GM12874 (cell line): ENCODE results near the gene MAG.
A peak's percentile ranks its signal among the peaks of the same experiment; 100 is the strongest.

ENCODE experiments used
- CTCF ChIP-seq: IDR thresholded peaks from 2 replicates; pipeline ENCODE4 v1.5.1; 2011; ENCODE audit warnings: low read depth, mild to moderate bottlenecking, control low read depth, low read length, moderate library complexity; ENCODE audit not compliant: insufficient read depth

MAG gene, protein sequence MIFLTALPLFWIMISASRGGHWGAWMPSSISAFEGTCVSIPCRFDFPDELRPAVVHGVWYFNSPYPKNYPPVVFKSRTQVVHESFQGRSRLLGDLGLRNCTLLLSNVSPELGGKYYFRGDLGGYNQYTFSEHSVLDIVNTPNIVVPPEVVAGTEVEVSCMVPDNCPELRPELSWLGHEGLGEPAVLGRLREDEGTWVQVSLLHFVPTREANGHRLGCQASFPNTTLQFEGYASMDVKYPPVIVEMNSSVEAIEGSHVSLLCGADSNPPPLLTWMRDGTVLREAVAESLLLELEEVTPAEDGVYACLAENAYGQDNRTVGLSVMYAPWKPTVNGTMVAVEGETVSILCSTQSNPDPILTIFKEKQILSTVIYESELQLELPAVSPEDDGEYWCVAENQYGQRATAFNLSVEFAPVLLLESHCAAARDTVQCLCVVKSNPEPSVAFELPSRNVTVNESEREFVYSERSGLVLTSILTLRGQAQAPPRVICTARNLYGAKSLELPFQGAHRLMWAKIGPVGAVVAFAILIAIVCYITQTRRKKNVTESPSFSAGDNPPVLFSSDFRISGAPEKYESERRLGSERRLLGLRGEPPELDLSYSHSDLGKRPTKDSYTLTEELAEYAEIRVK

DNA sequence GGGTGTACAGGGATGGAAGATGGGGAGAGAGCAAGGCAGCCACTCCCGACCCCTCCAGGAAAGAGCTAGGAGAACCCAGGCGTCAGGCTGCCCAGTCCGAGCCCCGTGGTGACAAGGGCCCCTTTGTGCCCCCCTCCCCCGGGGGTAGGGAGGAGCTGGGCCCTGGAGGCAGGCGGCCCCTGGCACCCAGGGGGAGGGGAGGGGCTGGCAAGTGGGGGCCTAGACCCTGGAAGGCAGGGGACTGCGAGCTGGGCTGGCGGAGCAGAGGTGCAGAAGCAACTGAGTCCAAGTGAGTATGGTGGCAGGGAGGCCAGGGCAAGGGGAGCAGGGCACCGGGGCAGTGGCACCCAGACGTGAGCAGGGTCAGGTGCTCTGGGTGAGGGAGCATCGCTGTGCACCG lies at the start of gene MAG:
TSS of gene MAG (plus strand) at position 246 of the 400 bp plus-strand sequence. CDS start 3,248 bp downstream, outside the sequence.
- no peak for TF ChIP-seq CTCF

DNA sequence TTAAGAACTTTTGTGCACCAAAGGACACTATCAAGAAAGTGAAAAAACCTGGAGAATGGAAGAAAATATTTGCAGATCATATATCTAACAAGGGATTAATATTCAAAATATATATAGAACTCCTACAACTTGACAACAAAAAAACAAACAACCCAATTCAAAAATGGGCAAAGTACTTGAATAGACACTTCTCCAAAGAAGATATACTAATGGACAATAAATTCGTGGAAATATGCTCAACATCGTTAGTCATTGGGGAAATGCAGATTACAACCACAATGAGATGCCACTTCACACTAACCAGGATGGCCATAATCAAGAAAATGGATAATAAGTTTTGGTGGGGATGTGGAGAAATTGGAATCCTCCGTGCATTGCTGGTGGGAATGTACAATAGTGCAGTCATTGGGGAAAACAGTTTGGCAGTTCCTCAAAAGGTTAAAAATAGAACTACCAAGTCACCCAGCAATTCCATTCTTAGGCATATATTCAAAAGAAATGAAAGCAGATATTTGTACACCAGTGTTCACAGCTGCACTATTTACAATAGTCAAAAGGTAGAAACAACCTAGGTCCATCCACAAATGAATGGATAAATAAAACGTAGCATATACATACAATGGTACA lies 45.4 kb upstream of the MAG start:
- TF ChIP-seq CTCF, result no peak

- peak; percentile 74 for TF ChIP-seq CTCF
These were observed 44.2 kb upstream of the MAG start for GRCh38 chr19:35247526-35248309.

GRCh38 chr19:35248310-35249145 lies 43.4 kb upstream of the MAG start, which contains the start of gene LSR:
TSS of gene LSR (plus strand) at chr19:35249002. CDS start at chr19:35249023, 21 bp downstream.
- no peak for TF ChIP-seq CTCF

GRCh38 chr19:35249146-35249847 lies 42.7 kb upstream of the MAG start:
- TF ChIP-seq CTCF, result no peak

- TF ChIP-seq CTCF, result no peak
These were observed 41.9 kb upstream of the MAG start for GRCh38 chr19:35249848-35250711.
